Activated CD4-positive, alpha-beta T cell treated with anti-CD3 and anti-CD28 coated beads, Interleukin-2, Interleukin-6, amounts not matched to agents 100 ng/mL and 50 ng/mL, durations not matched to agents 16 hours and 8 hours (primary cell): ENCODE results near the gene CHPT1.
A peak's percentile ranks its signal among the peaks of the same experiment; 100 is the strongest.
"Not testable (repeated sequence)": the region's sequence is repeated elsewhere in the genome, so short reads cannot be mapped to it uniquely, and the experiment has no call there.

ENCODE experiments used
- DNase-seq: peaks from one replicate; pipeline ENCODE4 v3.0.0-alpha.2; 2020

CHPT1 gene

GRCh38 chr12:101697197-101697929, at the start of gene CHPT1:
Gene CHPT1, plus strand, starts transcription at chr12:101697640. Its CDS starts 222 bp downstream, at chr12:101697862.
- peak; percentile 82 for DNase-seq

DNA sequence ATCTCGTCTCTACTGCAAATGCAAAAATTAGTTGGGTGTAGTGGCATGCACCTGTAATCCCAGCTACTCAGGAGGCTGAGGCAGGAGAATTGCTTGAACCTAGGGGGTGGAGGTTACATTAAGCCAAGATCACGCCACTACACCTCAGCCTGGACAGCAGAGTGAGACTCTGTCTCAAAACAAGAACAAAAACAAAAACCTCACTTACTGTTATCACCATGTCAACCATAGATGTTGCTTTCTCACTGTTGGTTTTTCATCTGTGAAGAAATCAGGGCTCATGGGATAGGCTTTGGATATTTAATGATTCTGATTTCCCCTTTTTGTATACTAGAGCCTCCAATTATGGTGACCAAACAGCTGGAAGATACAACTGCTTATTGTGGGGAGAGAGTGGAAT, 49.7 kb upstream of the CHPT1 start:
- DNase-seq, result no peak

- no peak for DNase-seq
Observed at GRCh38 chr12:101648195-101648594, 49.2 kb upstream of the CHPT1 start.

DNA sequence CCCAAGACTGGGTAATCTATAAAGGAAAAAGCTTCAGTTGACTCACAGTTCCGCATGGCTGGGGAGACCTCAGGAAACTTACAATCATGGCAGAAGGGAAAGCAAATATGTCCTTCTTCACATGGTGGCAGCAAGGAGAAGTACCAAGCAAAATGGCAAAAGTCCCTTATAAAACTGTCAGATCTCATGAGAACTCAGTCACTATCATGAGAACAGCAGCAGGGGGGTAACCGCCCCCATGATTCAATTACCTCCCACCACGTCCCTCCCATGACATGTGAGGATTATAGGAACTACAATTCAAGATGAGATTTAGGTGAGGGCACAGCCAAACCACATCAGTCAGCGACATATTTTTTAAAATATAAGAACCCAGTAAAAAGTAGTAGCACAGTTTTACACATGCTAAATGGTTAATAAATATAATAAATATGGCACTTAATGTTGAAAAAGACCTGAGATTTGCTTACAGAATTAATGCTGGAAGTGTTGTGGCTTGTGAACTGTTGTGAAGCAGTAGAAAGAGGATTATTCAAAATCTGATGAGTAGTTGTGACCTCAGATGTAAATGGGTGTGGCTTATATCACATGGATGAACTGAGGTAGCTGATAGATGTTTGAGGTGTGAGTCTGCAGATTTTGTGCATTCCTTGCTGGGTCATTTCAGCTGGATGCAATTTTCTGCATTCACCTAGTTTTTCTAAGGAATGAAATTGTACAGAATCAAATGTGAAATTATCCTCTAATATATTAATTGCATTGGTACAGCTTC, 46.9 kb upstream of the CHPT1 start:
- DNase-seq, result no peak

DNA sequence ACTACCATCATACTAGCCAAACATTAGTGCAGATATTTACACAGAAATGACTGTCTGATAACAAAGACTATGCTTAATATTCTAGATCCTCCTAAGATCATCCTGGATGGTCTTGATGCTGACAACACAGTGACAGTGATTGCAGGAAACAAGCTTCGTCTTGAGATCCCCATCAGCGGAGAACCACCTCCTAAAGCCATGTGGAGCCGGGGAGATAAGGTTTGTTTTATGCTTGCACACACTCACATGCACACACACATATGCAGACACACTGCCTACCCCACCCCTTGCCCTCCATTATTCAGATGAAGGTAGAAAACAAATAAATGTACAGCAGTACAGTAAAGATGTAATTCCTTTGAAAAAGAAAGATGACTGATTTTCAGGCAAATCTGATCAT, 44.4 kb upstream of the CHPT1 start:
- no peak for DNase-seq

DNA sequence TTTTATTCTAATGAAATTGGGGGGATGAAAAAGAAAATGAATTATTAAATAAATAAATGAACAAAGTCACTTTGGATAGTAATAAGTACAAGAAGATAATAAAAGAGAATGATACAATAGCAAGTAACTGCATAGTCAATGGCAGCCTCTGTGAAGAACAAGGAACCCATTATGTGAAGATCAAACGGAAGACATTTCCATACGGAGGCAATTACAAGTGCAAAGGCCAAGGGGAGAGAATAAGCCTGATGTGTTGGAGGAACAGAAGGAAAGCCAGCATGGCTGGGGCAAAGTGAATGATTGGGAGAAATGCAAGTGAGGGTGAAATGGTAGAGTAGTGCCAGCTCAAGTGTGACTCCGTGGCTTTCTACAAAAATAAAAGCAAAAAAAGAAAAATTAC, 43.9 kb upstream of the CHPT1 start:
- no peak for DNase-seq

DNA sequence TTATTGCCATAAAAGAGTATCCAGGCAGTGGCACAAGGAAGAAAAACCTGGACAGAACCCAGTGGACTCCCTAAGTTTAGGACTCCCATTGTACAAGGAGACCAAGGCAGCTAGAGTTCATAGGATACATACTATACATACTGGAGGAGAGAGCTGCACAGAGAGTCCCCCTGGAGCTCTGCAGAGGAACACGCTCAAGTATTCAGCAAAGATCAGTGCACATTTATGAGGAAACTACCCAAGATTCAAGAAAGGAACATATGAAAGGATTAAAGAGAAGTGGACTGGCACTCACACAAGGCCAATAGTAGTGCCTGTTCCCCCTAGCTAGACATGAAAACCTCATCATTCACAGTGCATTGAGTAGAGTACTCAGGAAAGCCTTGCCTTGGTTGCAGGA, 43.0 kb upstream of the CHPT1 start:
- DNase-seq, result no peak

DNA sequence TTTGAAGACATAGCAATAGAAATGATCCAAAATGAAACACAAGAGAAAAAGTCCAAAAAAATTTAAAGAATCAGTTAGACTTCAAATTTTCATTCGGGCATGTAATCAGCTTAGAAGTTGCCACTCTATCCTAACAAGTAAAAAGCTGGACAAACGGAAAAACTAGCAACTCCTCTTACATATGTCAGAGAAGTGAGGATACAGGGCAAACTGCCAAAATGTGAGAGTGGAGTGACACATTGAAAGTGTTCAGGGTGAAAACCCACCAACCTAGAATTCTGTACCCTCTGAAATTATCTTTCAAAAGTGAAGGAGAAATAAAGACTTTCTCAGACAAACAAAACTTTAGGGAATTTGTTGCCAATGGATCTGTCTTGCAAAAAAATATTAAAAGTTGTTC, 42.0 kb upstream of the CHPT1 start:
- DNase-seq, result no peak

GRCh38 chr12:101660662-101661061, 36.8 kb upstream of the CHPT1 start:
- DNase-seq, result not testable (repeated sequence)

DNA sequence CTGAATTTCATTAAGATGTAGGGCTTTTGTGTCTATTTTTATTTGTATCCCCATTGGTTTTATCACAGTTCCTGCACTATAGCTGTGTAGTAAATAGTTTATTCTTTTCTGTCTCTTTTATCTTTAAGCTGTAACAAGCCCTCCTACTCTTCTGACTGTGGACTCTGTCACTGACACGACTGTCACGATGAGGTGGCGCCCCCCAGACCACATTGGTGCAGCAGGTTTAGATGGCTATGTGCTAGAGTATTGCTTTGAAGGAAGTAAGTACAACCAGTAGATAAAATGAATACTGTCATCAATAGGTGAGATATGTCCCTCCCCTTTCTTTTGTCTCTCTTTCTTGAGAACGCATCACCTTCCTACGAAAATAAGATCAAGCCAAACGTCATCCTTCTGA, 34.1 kb upstream of the CHPT1 start:
- no peak for DNase-seq

DNA sequence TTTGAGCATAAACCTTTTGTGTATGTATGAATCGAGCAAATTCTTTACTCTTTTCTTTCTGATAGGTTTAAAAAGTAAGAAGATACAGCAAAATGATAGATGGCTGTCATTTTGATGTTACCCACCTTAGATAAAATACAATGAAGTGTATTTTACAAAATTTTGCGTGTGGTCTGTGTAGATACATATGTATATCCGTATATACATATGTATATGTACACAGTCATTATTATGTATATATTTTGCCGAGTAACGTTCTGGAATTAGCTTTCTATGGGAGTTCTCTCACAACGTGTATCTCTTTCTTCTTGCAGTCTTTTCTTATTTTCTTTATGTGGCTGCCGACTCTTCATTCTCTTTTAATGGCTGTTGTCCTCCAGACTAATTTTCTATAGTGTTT, 32.4 kb upstream of the CHPT1 start:
- no peak for DNase-seq

DNA sequence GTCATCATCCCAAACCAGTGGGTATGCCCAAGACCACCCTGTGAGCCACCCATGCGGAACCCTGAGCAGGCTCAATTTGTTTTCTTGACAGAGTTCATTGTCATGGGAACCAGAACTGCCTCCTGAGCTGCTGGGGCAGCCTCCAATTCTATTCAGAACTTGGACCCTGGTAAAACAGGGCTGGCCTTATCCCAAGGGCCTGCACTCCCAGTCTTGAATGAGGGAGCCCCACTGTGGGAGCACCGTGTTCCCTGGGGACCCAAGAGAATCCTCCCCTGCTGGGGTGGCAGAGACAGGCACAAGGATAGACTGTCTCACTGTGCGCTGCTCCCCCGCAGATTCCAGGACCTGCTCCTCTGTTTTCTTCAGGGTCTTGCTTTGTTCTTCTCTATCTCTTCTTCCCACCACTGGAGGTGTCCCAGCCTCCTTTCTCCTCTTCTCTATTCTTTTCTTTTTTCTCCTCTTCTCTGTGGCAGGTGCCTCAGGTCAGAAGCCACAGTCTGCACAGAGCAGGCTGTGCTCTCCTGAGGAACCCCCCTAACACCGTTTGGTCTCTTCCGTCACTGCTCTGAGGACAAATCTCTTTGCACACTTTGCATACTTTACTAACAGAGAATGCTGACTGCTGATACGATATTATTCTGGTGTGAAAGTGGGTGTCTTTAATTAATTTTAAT, 31.2 kb upstream of the CHPT1 start:
- no peak for DNase-seq

DNA sequence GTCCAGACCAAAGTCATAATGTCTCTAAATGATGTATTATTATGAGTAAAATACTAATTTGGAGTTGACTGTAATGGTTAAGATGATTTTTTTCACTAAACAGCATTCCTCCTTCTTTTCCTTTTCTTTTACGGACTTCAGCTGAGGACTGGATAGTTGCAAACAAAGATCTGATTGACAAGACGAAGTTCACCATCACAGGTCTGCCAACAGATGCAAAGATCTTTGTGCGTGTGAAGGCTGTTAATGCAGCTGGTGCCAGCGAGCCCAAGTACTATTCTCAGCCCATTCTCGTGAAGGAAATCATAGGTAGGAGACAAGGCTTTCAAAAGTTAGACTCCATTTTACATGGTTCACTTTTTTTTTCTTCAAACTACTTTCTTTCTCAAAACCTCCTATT, 29.8 kb upstream of the CHPT1 start:
- no peak for DNase-seq

- DNase-seq, result peak; percentile 45
Observed at GRCh38 chr12:101670007-101670671, 27.3 kb upstream of the CHPT1 start.

GRCh38 chr12:101671157-101671791, 26.2 kb upstream of the CHPT1 start:
- DNase-seq, result peak; percentile 53

- no peak for DNase-seq
Observed at GRCh38 chr12:101671833-101672232, 25.6 kb upstream of the CHPT1 start.

GRCh38 chr12:101675555-101675954, 21.9 kb upstream of the CHPT1 start:
- no peak for DNase-seq

DNA sequence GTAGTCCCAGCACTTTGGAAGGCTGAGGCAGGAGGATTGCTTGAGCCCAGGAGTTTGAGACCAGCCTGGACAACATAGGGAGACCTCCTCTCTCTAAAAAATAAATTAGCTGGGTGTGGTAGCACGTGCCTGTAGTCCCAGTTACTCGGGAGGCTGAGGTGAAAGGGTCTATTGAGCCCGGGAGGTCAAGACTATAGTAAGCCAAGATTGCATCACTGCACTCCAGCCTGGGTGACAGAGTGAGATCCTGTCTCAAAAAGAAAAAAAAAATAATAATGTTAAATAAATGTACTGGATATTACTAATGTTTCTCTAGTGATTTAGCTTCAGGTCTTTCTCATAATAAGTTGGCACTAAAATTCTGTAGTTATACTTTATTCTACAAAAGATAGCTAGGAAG, 20.9 kb upstream of the CHPT1 start:
- DNase-seq, result not testable (repeated sequence)

- DNase-seq, result no peak
Observed at GRCh38 chr12:101678081-101678480, 19.4 kb upstream of the CHPT1 start.

DNA sequence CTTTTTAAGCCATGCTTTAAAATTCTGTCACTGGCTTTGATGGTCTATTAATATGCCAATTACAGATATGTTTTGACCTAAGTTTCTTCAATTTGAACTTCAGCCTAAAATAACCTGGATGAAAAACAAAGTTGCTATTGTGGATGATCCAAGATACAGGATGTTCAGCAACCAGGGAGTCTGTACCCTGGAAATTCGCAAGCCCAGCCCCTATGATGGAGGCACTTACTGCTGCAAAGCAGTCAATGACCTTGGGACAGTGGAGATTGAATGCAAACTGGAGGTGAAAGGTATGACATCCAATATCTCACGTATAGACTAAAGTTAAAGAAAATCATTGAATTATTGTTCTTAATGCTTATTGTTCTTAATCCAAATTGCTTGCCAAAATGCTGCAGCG, 17.2 kb upstream of the CHPT1 start:
- DNase-seq, result no peak

GRCh38 chr12:101680647-101681046, 16.8 kb upstream of the CHPT1 start:
- no peak for DNase-seq

- DNase-seq, result not testable (repeated sequence)
Observed at GRCh38 chr12:101681627-101682026, 15.8 kb upstream of the CHPT1 start.

- DNase-seq, result no peak
Observed at GRCh38 chr12:101685092-101685491, 12.3 kb upstream of the CHPT1 start.
